HG03095 (cell line): ENCODE measurements around the gene PCNX3.

ENCODE experiments used
- ATAC-seq: cut with Tn5 transposase; IDR thresholded peaks from one replicate; pipeline ENCODE4 v1.9.1; 2021; ENCODE audit warnings: moderate library complexity; ENCODE audit not compliant: unreplicated experiment

Gene PCNX3

GRCh38 chr11:65580031-65580692 is 35.4 kb upstream of the PCNX3 start:
- ATAC-seq, result no peak

GRCh38 chr11:65580756-65581155 is 34.8 kb upstream of the PCNX3 start:
- no peak for ATAC-seq

GRCh38 chr11:65581928-65582327 is 33.6 kb upstream of the PCNX3 start:
- no peak for ATAC-seq

GRCh38 chr11:65583589-65583988 is 32.0 kb upstream of the PCNX3 start:
- no peak for ATAC-seq

- ATAC-seq, result no peak
Observed at GRCh38 chr11:65584106-65584505, 31.5 kb upstream of the PCNX3 start.

- ATAC-seq, result no peak
Observed at GRCh38 chr11:65584723-65585171, 30.8 kb upstream of the PCNX3 start.

- no peak for ATAC-seq
Observed at GRCh38 chr11:65585396-65586246, 30.0 kb upstream of the PCNX3 start.

GRCh38 chr11:65586247-65586630 is 29.3 kb upstream of the PCNX3 start:
- ATAC-seq, result no peak

- no peak for ATAC-seq
Observed at GRCh38 chr11:65586676-65587075, 28.9 kb upstream of the PCNX3 start.

GRCh38 chr11:65588199-65589054 is 27.1 kb upstream of the PCNX3 start:
- peak; percentile 71 for ATAC-seq

- no peak for ATAC-seq
Observed at GRCh38 chr11:65589444-65590239, 25.9 kb upstream of the PCNX3 start.

GRCh38 chr11:65590240-65590738 is 25.3 kb upstream of the PCNX3 start:
- ATAC-seq, result no peak

- ATAC-seq, result no peak
Observed at GRCh38 chr11:65591939-65592857, 23.4 kb upstream of the PCNX3 start.

GRCh38 chr11:65592858-65593517 is 22.6 kb upstream of the PCNX3 start:
- ATAC-seq, result no peak

GRCh38 chr11:65593518-65594414 is 21.8 kb upstream of the PCNX3 start:
- no peak for ATAC-seq

GRCh38 chr11:65595131-65595530 is 20.4 kb upstream of the PCNX3 start:
- no peak for ATAC-seq

- no peak for ATAC-seq
Observed at GRCh38 chr11:65595543-65596281, 19.9 kb upstream of the PCNX3 start, which contains the start of gene KCNK7. Gene KCNK7, minus strand, starts transcription at chr11:65595800. Its CDS starts 28 bp downstream, at chr11:65595772.
